H1 (cell line): ENCODE results near the gene COL8A2. TPM values are rescaled to one million over a fixed set of nuclear protein-coding genes. Genes with fewer than 3 reads are reported as not detected.

Experiments used
- SAP30 ChIP-seq: fragments of 300-600 bp; sonication (generic); IDR thresholded peaks from 2 replicates; pipeline ENCODE4 v1.7.1; 2012; ENCODE audit warnings: low read length, moderate library complexity, mild to moderate bottlenecking, inconsistent platforms; ENCODE audit not compliant: insufficient read depth, insufficient replicate concordance
- polyA plus RNA-seq, 7 experiments: library from polyadenylated mRNA; depleted of rRNA in 3 of 7; stranded (reverse) in 5 of 7; unstranded in 2 of 7; fragments of >200 nt in 5 of 7; fragments of 200-250 nt in 2 of 7; gene quantifications; 1 replicate in 5 of 7; 2 replicates in 1 of 7; 4 replicates in 1 of 7; pipeline versions ENCODE4 v1.2.1 to v1.2.3, GENCODE V29; 2011 to 2013; ENCODE audit warnings: missing spikeins in 2 of 7, mixed read lengths in 2 of 7
- total RNA-seq: library from RNA; stranded (reverse); fragmentation: NEBNext Ultra II Directional; extraction: Animal tissue kit (Norgen Biotek cat#: 25700); gene quantifications from 2 replicates; pipeline ENCODE4 v1.2.1, GENCODE V29; 2021

Gene COL8A2
- total and polyA plus RNA-seq, 2 of the 8 experiments (the other 6 are each of a cell fraction or from before 2014, with no cell fraction given) = 2.1 to 2.8 TPM

- TF ChIP-seq SAP30 = no peak
Observed at GRCh38 chr1:36085686-36086526, 39.1 kb downstream of the COL8A2 start (continued).
